SK-N-SH (cell line): Measurements from ENCODE around the gene NPAS1.

ENCODE experiments used
- EP300 ChIP-seq, 2 experiments: IDR thresholded peaks; 2 replicates each; pipeline versions ENCODE4 v1.4.0 to v1.6.1; 2012; ENCODE audit warnings: borderline replicate concordance in 1 of 2, low read depth in 1 of 2, low read length in 1 of 2
- FOXM1 ChIP-seq: IDR thresholded peaks from 2 replicates; pipeline ENCODE4 v1.4.0; 2012; ENCODE audit warnings: low read depth, mild to moderate bottlenecking
- GABPA ChIP-seq: IDR thresholded peaks from 2 replicates; pipeline ENCODE4 v1.4.0; 2012; ENCODE audit warnings: low read depth, mild to moderate bottlenecking
- POLR2AphosphoS5 ChIP-seq: IDR thresholded peaks from 2 replicates; pipeline ENCODE4 v1.6.1; 2012; ENCODE audit warnings: low read depth, low read length
- RFX5 ChIP-seq: IDR thresholded peaks from 2 replicates; pipeline ENCODE4 v1.6.1; 2012; ENCODE audit warnings: mild to moderate bottlenecking, improper control_type of control experiment, low read length
- SIN3A ChIP-seq: IDR thresholded peaks from 2 replicates; pipeline ENCODE4 v1.6.1; 2012; ENCODE audit warnings: low read depth, mild to moderate bottlenecking, low read length, moderate library complexity, borderline replicate concordance
- TEAD4 ChIP-seq: IDR thresholded peaks from 2 replicates; pipeline ENCODE4 v1.4.0; 2012; ENCODE audit warnings: mild to moderate bottlenecking, borderline replicate concordance; ENCODE audit not compliant: insufficient read depth
- TF ChIP-seq, protein P1 (sequence below): fragments of 200-600 bp; sonication (generic); IDR thresholded peaks from 2 replicates; pipeline ENCODE4 v1.6.1; 2017; ENCODE audit warnings: antibody characterized with exemption, mild to moderate bottlenecking, moderate library complexity
- TF ChIP-seq, protein P2 (sequence below): IDR thresholded peaks from 2 replicates; pipeline ENCODE4 v1.4.0; 2012; ENCODE audit warnings: low read depth

DNA sequence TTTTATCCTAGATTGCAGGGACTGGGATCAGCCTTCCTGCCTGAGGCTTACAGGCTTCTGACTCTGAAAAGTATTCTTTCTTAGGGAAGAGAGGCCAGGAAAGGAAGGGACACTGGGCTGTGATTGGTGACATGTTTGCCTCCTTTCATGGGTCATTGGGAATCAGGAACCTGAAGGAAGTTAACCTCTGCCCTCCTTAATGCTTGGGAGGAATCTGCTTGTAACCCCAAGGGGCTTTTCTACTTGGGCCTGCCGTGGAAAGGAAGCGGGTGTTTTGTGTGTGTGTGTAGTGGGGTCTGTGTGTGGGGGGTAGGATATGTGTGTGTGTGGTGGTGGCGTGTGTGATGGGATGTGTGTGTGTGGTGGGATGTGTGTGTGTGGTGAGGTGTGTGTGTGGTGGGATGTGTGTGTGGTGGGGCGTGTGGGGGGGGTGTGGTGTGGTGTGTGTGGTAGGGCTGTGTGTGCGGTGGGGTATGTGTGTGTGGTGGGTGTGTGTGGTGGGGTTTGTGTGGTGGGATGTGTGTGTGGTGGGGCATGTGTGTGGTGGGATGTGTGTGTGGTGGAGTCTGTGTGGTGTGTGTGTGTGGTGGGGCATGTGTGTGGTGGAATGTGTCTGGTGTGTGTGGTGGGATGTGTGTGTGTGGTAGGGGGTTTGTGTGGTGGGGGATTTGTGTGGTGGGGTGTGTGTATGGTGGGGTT lies 41.3 kb upstream of the NPAS1 start:
- TF ChIP-seq RFX5 = no peak
- no peak for TF ChIP-seq GABPA
- TF ChIP-seq TEAD4 = no peak
- TF ChIP-seq, protein P1, sequence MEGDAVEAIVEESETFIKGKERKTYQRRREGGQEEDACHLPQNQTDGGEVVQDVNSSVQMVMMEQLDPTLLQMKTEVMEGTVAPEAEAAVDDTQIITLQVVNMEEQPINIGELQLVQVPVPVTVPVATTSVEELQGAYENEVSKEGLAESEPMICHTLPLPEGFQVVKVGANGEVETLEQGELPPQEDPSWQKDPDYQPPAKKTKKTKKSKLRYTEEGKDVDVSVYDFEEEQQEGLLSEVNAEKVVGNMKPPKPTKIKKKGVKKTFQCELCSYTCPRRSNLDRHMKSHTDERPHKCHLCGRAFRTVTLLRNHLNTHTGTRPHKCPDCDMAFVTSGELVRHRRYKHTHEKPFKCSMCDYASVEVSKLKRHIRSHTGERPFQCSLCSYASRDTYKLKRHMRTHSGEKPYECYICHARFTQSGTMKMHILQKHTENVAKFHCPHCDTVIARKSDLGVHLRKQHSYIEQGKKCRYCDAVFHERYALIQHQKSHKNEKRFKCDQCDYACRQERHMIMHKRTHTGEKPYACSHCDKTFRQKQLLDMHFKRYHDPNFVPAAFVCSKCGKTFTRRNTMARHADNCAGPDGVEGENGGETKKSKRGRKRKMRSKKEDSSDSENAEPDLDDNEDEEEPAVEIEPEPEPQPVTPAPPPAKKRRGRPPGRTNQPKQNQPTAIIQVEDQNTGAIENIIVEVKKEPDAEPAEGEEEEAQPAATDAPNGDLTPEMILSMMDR = no peak
- no peak for TF ChIP-seq FOXM1
- no peak for TF ChIP-seq EP300 (IDR thresholded peaks at IDR 0.05; ENCODE audit: borderline replicate concordance in 1 of 2, low read depth in 1 of 2, low read length in 1 of 2)
- no peak for TF ChIP-seq SIN3A
- TF ChIP-seq, protein P2, sequence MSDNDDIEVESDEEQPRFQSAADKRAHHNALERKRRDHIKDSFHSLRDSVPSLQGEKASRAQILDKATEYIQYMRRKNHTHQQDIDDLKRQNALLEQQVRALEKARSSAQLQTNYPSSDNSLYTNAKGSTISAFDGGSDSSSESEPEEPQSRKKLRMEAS = no peak
- TF ChIP-seq POLR2AphosphoS5 = no peak
